ENCODE measurements around the gene MNT. TPM values are rescaled to one million over a fixed set of nuclear protein-coding genes. Genes with fewer than 3 reads are reported as not detected.

MNT gene
- total RNA-seq, 1 donor from 2014 or later = 16.2 TPM

DNA sequence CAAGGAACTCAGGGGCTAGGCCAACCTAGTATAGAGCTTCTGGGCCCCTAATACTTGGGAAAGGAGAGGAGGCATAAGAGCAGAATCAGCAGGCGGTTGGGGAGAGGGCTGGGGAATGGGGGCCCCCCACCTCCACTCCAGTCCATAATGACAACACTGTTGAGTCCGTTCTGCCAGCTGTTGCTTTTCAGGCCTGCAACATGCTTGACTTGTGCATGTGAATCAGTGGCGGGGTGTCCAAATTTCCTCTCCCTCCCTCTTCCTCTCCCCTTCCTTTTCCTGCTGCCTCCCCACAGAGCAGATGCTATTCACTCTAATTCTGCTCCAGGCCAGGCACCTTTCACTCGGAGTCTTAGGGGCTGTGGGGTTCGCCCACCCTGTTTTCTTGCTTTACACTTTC is 31.8 kb downstream of the MNT start:
- no peak overlapping the region for H3K4me3 Mint-ChIP-seq (ENCODE audit: unreplicated experiment)
- TF ChIP-seq, protein P1, sequence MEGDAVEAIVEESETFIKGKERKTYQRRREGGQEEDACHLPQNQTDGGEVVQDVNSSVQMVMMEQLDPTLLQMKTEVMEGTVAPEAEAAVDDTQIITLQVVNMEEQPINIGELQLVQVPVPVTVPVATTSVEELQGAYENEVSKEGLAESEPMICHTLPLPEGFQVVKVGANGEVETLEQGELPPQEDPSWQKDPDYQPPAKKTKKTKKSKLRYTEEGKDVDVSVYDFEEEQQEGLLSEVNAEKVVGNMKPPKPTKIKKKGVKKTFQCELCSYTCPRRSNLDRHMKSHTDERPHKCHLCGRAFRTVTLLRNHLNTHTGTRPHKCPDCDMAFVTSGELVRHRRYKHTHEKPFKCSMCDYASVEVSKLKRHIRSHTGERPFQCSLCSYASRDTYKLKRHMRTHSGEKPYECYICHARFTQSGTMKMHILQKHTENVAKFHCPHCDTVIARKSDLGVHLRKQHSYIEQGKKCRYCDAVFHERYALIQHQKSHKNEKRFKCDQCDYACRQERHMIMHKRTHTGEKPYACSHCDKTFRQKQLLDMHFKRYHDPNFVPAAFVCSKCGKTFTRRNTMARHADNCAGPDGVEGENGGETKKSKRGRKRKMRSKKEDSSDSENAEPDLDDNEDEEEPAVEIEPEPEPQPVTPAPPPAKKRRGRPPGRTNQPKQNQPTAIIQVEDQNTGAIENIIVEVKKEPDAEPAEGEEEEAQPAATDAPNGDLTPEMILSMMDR (IDR thresholded peaks at IDR 0.05; ENCODE audit: unreplicated experiment) = no peak
- H3K27me3 Mint-ChIP-seq (ENCODE audit: unreplicated experiment) = peaks cover 7% of the 10 kb centered on the region
- H3K27ac Mint-ChIP-seq (ENCODE audit: unreplicated experiment) = peak overlapping the region; percentile 64
- no peak for DNase-seq (ENCODE audit: low spot score)
- peaks cover 3% of the 10 kb centered on the region for H3K36me3 Mint-ChIP-seq (ENCODE audit: low read depth, unreplicated experiment)
- peaks cover 16% of the 10 kb centered on the region for H3K4me1 Mint-ChIP-seq (ENCODE audit: unreplicated experiment)
- H3K9me3 Mint-ChIP-seq (ENCODE audit: unreplicated experiment) = no peaks in the 10 kb centered on the region

DNA sequence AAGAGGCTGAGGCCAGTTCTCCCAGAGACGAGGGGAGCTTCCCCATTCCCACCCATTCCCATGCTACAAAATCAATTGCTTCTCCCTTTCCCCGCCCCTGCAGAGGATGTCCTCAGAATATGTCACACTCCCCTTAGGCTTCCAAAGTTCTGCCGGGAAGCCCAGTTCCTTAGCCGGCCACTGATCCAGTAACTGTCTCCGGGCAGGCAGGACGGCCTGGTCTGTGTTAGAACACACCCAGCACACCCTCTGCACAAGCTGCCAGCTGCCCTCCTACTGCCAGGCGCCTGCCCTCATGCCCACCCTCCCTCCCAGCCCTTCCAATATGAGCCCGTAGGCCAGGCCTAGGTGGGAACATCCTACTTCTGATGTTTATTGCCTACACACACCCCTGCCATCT is 32.5 kb downstream of the MNT start:
- no peaks in the 10 kb centered on the region for H3K9me3 Mint-ChIP-seq (ENCODE audit: unreplicated experiment)
- no peak overlapping the region for H3K4me3 Mint-ChIP-seq (ENCODE audit: unreplicated experiment)
- peaks cover 16% of the 10 kb centered on the region for H3K4me1 Mint-ChIP-seq (ENCODE audit: unreplicated experiment)
- no peaks in the 10 kb centered on the region for H3K36me3 Mint-ChIP-seq (ENCODE audit: low read depth, unreplicated experiment)
- no peak for DNase-seq (ENCODE audit: low spot score)
- TF ChIP-seq, protein P1 (IDR thresholded peaks at IDR 0.05; ENCODE audit: unreplicated experiment) = no peak
- H3K27me3 Mint-ChIP-seq (ENCODE audit: unreplicated experiment) = peaks cover 4% of the 10 kb centered on the region
- no peak overlapping the region for H3K27ac Mint-ChIP-seq (ENCODE audit: unreplicated experiment)

DNA sequence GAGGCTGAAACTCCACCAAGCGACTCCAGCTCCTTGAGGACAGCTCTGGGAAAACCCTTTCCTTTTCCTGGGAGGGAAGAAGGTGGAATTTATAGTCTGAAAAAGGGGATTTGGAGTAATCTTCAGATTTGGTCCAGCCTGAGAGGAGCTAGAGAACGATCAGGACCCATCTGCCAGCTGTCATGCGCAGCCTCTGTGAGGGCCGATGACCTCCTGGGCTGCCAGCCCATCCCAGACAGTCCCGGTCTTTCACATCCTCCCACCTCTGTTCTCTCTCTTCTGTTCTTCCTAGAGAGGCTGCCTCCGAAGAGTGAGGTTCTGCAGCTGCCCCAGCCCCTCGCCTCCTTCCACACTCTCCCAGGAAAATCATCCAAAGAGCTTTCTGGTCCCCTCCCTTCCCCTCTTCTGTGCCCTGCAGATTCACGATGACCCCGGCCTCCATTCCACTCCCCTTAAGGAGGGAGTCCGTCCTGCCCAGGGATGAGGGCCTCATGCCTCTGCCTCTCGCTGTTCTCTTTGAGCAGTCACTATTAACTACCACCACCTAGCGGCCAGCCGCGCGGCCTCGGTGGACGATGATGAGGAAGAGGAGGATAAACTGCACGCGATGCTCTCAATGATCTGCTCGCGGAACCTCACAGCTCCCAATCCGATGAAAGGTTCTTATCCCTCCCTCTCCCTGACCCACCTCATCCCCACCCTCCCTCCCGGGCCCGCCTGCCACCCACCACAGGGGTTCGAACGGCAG is 33.9 kb downstream of the MNT start:
- Mint-ChIP-seq H3K27me3 (ENCODE audit: unreplicated experiment) (peaks cover 4% of the 10 kb centered on the region), H3K4me3 (ENCODE audit: unreplicated experiment) (no peak overlapping the region), H3K9me3 (ENCODE audit: unreplicated experiment) (no peaks in the 10 kb centered on the region), H3K27ac (ENCODE audit: unreplicated experiment) (peak overlapping the region; percentile 36), H3K36me3 (ENCODE audit: low read depth, unreplicated experiment) (no peaks in the 10 kb centered on the region), H3K4me1 (ENCODE audit: unreplicated experiment) (peaks cover 16% of the 10 kb centered on the region)
- TF ChIP-seq, protein P1 (IDR thresholded peaks at IDR 0.05; ENCODE audit: unreplicated experiment) = peak; percentile 16
- peak; percentile 44 for DNase-seq (ENCODE audit: low spot score)

DNA sequence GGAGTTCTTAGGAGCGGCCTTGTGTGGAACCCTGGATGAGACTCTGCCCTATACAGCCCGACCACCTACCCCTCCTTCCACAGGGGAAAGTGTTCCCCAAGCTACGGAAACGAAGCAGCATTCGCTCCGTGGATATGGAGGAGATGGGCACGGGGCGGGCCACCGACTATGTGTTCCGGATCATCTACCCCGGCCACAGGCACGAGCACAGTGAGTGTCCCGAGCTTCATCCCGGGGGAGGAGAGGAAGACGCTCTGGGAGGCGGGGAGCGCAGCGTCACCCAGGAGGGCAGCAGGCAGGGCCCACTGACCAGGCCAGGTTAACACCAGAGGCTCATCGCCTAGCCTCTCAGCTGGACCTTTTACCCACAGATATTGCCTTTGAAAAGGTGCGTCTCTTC is 35.7 kb downstream of the MNT start:
- H3K4me1 Mint-ChIP-seq (ENCODE audit: unreplicated experiment) = peaks cover 13% of the 10 kb centered on the region
- no peaks in the 10 kb centered on the region for H3K9me3 Mint-ChIP-seq (ENCODE audit: unreplicated experiment)
- DNase-seq (ENCODE audit: low spot score) = no peak
- H3K36me3 Mint-ChIP-seq (ENCODE audit: low read depth, unreplicated experiment) = peaks cover 8% of the 10 kb centered on the region
- H3K27me3 Mint-ChIP-seq (ENCODE audit: unreplicated experiment) = peaks cover 2% of the 10 kb centered on the region
- no peak overlapping the region for H3K4me3 Mint-ChIP-seq (ENCODE audit: unreplicated experiment)
- H3K27ac Mint-ChIP-seq (ENCODE audit: unreplicated experiment) = no peak overlapping the region
- TF ChIP-seq, protein P1 (IDR thresholded peaks at IDR 0.05; ENCODE audit: unreplicated experiment) = no peak

DNA sequence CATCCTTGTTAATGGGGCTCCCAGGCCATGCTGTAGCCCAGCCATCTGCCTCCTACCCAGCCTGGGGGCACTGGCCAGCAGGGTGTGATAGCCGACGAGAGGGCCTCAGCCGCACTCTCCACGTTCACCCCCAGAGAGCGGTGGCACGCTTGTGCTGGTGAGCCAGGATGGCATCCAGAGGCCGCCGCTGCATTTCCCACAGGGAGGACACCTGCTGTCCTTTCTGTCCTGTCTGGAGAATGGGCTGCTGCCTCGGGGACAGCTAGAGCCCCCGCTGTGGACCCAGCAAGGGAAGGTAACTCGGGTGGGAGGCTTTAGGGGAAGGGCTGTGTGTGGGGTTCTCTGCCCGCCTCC is 36.1 kb downstream of the MNT start:
- Mint-ChIP-seq H3K4me1 (ENCODE audit: unreplicated experiment) (peaks cover 11% of the 10 kb centered on the region), H3K9me3 (ENCODE audit: unreplicated experiment) (no peaks in the 10 kb centered on the region), H3K36me3 (ENCODE audit: low read depth, unreplicated experiment) (peaks cover 8% of the 10 kb centered on the region), H3K4me3 (ENCODE audit: unreplicated experiment) (no peak overlapping the region), H3K27ac (ENCODE audit: unreplicated experiment) (no peak overlapping the region), H3K27me3 (ENCODE audit: unreplicated experiment) (peaks cover 2% of the 10 kb centered on the region)
- DNase-seq (ENCODE audit: low spot score) = no peak
- TF ChIP-seq, protein P1 (IDR thresholded peaks at IDR 0.05; ENCODE audit: unreplicated experiment) = no peak

Measured in endothelial cell (in vitro differentiated cells).